WI38 (cell line): ENCODE data around the gene XKR8.

Experiments used
- H3K4me3 ChIP-seq: 2 replicates; pipeline ENCODE4 v1.5.1; 2011; ENCODE audit warnings: low read depth, mild to moderate bottlenecking, control low read depth, low read length
- CTCF ChIP-seq: IDR thresholded peaks from 2 replicates; pipeline ENCODE4 v1.5.1; 2012; ENCODE audit warnings: low read depth, mild to moderate bottlenecking, control low read depth, low read length

Gene XKR8

GRCh38 chr1:27966402-27967105 is 6.8 kb downstream of the XKR8 start:
- no peak overlapping the region for H3K4me3 ChIP-seq
- TF ChIP-seq CTCF, result no peak

- H3K4me3 ChIP-seq, result no peak overlapping the region
- no peak for TF ChIP-seq CTCF
Measured at GRCh38 chr1:27967106-27967883, 7.5 kb downstream of the XKR8 start.

GRCh38 chr1:27967884-27968466 is 8.2 kb downstream of the XKR8 start:
- TF ChIP-seq CTCF, result no peak
- no peak overlapping the region for H3K4me3 ChIP-seq

- no peak for TF ChIP-seq CTCF
- H3K4me3 ChIP-seq, result no peak overlapping the region
Measured at GRCh38 chr1:27968692-27969091, 8.9 kb downstream of the XKR8 start.

GRCh38 chr1:27970401-27970800 is 10.6 kb downstream of the XKR8 start:
- TF ChIP-seq CTCF, result no peak
- H3K4me3 ChIP-seq, result no peak overlapping the region

GRCh38 chr1:27971674-27972073 is 11.9 kb downstream of the XKR8 start:
- no peak overlapping the region for H3K4me3 ChIP-seq
- no peak for TF ChIP-seq CTCF

- no peak for TF ChIP-seq CTCF
- H3K4me3 ChIP-seq, result no peak overlapping the region
Measured at GRCh38 chr1:27972141-27972540, 12.4 kb downstream of the XKR8 start.
